HG02610 (cell line): Measurements from ENCODE around the gene BORCS5.
"Not testable (repeated sequence)": the region's sequence is repeated elsewhere in the genome, so short reads cannot be mapped to it uniquely, and the experiment has no call there.

Source experiments
- ATAC-seq: cut with Tn5 transposase; IDR thresholded peaks from one replicate; pipeline ENCODE4 v1.9.1; 2021; ENCODE audit warnings: mild to moderate bottlenecking, moderate library complexity; ENCODE audit not compliant: unreplicated experiment

The BORCS5 gene

GRCh38 chr12:12456637-12457036 is 99.8 kb downstream of the BORCS5 start:
- no peak for ATAC-seq

GRCh38 chr12:12460935-12461922 is 104.4 kb downstream of the BORCS5 start:
- ATAC-seq = no peak

- ATAC-seq = no peak
Observed at GRCh38 chr12:12461923-12462315, 105.0 kb downstream of the BORCS5 start.

- ATAC-seq = no peak
Observed at GRCh38 chr12:12465522-12465921, 108.6 kb downstream of the BORCS5 start.

- ATAC-seq = no peak
Observed at GRCh38 chr12:12466157-12466556, 109.3 kb downstream of the BORCS5 start.

GRCh38 chr12:12467264-12467663 is 110.4 kb downstream of the BORCS5 start:
- ATAC-seq = no peak

GRCh38 chr12:12467688-12468261 is 110.9 kb downstream of the BORCS5 start:
- ATAC-seq = no peak

GRCh38 chr12:12468575-12468974 is 111.7 kb downstream of the BORCS5 start:
- no peak for ATAC-seq

- no peak for ATAC-seq
Observed at GRCh38 chr12:12469386-12469785, 112.5 kb downstream of the BORCS5 start.

GRCh38 chr12:12470751-12471306 is 114.0 kb downstream of the BORCS5 start:
- ATAC-seq = no peak

GRCh38 chr12:12471982-12472961 is 115.4 kb downstream of the BORCS5 start:
- not testable (repeated sequence) for ATAC-seq

GRCh38 chr12:12473223-12473622 is 116.3 kb downstream of the BORCS5 start:
- ATAC-seq = no peak

- peak; percentile 36 for ATAC-seq
Observed at GRCh38 chr12:12474471-12474928, 117.6 kb downstream of the BORCS5 start.

GRCh38 chr12:12474931-12475795 is 118.3 kb downstream of the BORCS5 start:
- peak; percentile 95 for ATAC-seq

GRCh38 chr12:12476857-12477531 is 120.1 kb downstream of the BORCS5 start:
- no peak for ATAC-seq

GRCh38 chr12:12477532-12477890 is 120.6 kb downstream of the BORCS5 start:
- no peak for ATAC-seq

- ATAC-seq = no peak
Observed at GRCh38 chr12:12480074-12480473, 123.2 kb downstream of the BORCS5 start.

- no peak for ATAC-seq
Observed at GRCh38 chr12:12481631-12482030, 124.8 kb downstream of the BORCS5 start.

- no peak for ATAC-seq
Observed at GRCh38 chr12:12482150-12482761, 125.4 kb downstream of the BORCS5 start.
